Measurements from ENCODE around the gene MALSU1. TPM values are rescaled to one million over a fixed set of nuclear protein-coding genes. Genes with fewer than 3 reads are reported as not detected.
A peak's percentile ranks its signal among the peaks of the same experiment; 100 is the strongest.
"Not testable (repeated sequence)": the region's sequence is repeated elsewhere in the genome, so short reads cannot be mapped to it uniquely, and the experiment has no call there.

MALSU1 gene
- polyA plus RNA-seq, 1 experiment, result 26.5 TPM

- DNase-seq (ENCODE audit: low read depth), result no peak
- CTCF ChIA-PET, result interaction anchor here (0.6 to 1.0 kb wide), 2 partner anchors 20 to 30 kb away, joined by 3 read pairs; no protein-coding TSS in a partner anchor
- POLR2A ChIA-PET, result no interaction called here
- Histone ChIP-seq H3K36me3 (ENCODE audit: control insufficient read depth, insufficient read depth, low read length) (0 out of 2 replicates have a peak, but pooled peaks cover 1% of the 10 kb centered on the region), H3K27me3 (ENCODE audit: control insufficient read depth, insufficient read depth, low read length) (no peaks in the 10 kb centered on the region), H3K4me3 (ENCODE audit: low read depth, low read length) (peak overlapping the region; percentile 89)
- TF ChIP-seq CTCF (IDR thresholded peaks at IDR 0.05; ENCODE audit: insufficient read depth, low read depth, low read length), result no peak
Measured at GRCh38 chr7:23299770-23300300, 696 bp downstream of the MALSU1 start.

- TF ChIP-seq CTCF (IDR thresholded peaks at IDR 0.05; ENCODE audit: insufficient read depth, low read depth, low read length), result no peak
- ChIA-PET CTCF (no interaction called here), POLR2A (no interaction called here)
- DNase-seq (ENCODE audit: low read depth), result no peak
- Histone ChIP-seq H3K4me3 (ENCODE audit: low read depth, low read length) (no peak overlapping the region), H3K36me3 (ENCODE audit: control insufficient read depth, insufficient read depth, low read length) (peaks cover 3% of the 10 kb centered on the region), H3K27me3 (ENCODE audit: control insufficient read depth, insufficient read depth, low read length) (no peaks in the 10 kb centered on the region)
Measured at GRCh38 chr7:23306936-23307521, 7.9 kb downstream of the MALSU1 start.

- no peak for TF ChIP-seq CTCF (IDR thresholded peaks at IDR 0.05; ENCODE audit: insufficient read depth, low read depth, low read length)
- H3K36me3 ChIP-seq (ENCODE audit: control insufficient read depth, insufficient read depth, low read length), result peaks cover 3% of the 10 kb centered on the region
- DNase-seq (ENCODE audit: low read depth), result no peak
- CTCF ChIA-PET, result interaction anchor here (0.6 to 1.2 kb wide), 3 partner anchors 10 to 28 kb away, joined by 3 read pairs; no protein-coding TSS in a partner anchor
- no peak overlapping the region for H3K4me3 ChIP-seq (ENCODE audit: low read depth, low read length)
- H3K27me3 ChIP-seq (ENCODE audit: control insufficient read depth, insufficient read depth, low read length), result no peaks in the 10 kb centered on the region
- POLR2A ChIA-PET, result no interaction called here
Measured at GRCh38 chr7:23308754-23309153, 9.6 kb downstream of the MALSU1 start.

- DNase-seq (ENCODE audit: low read depth); H3K36me3 ChIP-seq (ENCODE audit: control insufficient read depth, insufficient read depth, low read length); H3K4me3 ChIP-seq (ENCODE audit: low read depth, low read length); H3K27me3 ChIP-seq (ENCODE audit: control insufficient read depth, insufficient read depth, low read length); POLR2A ChIA-PET; CTCF ChIA-PET: not testable (repeated sequence)
Measured at GRCh38 chr7:23312141-23312540, 13.0 kb downstream of the MALSU1 start.

- CTCF ChIA-PET, result interaction anchor here (1.3 kb wide), 1 partner anchor 42 kb away, joined by 4 read pairs; no protein-coding TSS in a partner anchor
- POLR2A ChIA-PET, result no interaction called here
Measured at GRCh38 chr7:23315366-23315765, 16.2 kb downstream of the MALSU1 start.

More at GRCh38 chr7:23315366-23315765, 16.2 kb downstream of the MALSU1 start:
- Histone ChIP-seq H3K27me3 (ENCODE audit: control insufficient read depth, insufficient read depth, low read length) (no peaks in the 10 kb centered on the region), H3K4me3 (ENCODE audit: low read depth, low read length) (no peak overlapping the region), H3K36me3 (ENCODE audit: control insufficient read depth, insufficient read depth, low read length) (no peaks in the 10 kb centered on the region)
- DNase-seq (ENCODE audit: low read depth), result no peak
- TF ChIP-seq CTCF (IDR thresholded peaks at IDR 0.05; ENCODE audit: insufficient read depth, low read depth, low read length), result no peak
